ENCODE measurements around the gene PRKAA1.

DNA sequence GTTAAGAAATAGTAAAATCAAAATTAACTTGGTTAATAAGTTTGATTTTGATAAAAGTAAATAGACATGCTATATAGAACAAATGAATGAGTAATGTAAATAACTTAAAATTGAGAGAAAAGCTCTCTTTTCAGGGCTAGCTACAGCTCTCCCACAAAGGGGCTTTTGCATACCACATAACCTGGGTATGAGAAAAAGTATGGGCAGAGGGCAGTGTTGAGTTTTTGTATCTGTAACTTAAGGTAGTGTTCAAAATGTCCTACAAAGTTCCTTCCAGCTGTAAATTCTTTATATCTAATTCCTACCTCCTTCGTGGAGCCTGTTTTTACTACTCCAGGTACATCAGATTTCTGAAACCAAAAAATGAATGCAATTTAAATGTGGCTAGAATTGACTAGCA, 23.6 kb downstream of the PRKAA1 start:
- no peak for TF ChIP-seq POLR2A (IDR thresholded peaks at IDR 0.05)
- TF ChIP-seq, protein P1, sequence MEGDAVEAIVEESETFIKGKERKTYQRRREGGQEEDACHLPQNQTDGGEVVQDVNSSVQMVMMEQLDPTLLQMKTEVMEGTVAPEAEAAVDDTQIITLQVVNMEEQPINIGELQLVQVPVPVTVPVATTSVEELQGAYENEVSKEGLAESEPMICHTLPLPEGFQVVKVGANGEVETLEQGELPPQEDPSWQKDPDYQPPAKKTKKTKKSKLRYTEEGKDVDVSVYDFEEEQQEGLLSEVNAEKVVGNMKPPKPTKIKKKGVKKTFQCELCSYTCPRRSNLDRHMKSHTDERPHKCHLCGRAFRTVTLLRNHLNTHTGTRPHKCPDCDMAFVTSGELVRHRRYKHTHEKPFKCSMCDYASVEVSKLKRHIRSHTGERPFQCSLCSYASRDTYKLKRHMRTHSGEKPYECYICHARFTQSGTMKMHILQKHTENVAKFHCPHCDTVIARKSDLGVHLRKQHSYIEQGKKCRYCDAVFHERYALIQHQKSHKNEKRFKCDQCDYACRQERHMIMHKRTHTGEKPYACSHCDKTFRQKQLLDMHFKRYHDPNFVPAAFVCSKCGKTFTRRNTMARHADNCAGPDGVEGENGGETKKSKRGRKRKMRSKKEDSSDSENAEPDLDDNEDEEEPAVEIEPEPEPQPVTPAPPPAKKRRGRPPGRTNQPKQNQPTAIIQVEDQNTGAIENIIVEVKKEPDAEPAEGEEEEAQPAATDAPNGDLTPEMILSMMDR (IDR thresholded peaks at IDR 0.05) = no peak
- TF ChIP-seq POLR2AphosphoS5 (IDR thresholded peaks at IDR 0.05) = no peak
- no peak for TF ChIP-seq EP300 (IDR thresholded peaks at IDR 0.05; ENCODE audit: low read depth)
